H1 (cell line): Measurements from ENCODE around the gene ANGPTL4. TPM values are rescaled to one million over a fixed set of nuclear protein-coding genes. Genes with fewer than 3 reads are reported as not detected.

Source experiments
- CTCF ChIA-PET: fragments of 300-600 bp; sonication (Branson Sonifier 250); formaldehyde crosslinking; loops from one replicate; lab custom pipeline; 2021; ENCODE audit not compliant: partially characterized antibody; lab: Charles Lee
- POLR2A ChIA-PET: fragments of 300-600 bp; sonication (Branson Sonifier 250); formaldehyde crosslinking; loops from one replicate; lab custom pipeline; 2021; ENCODE audit warnings: inconsistent platforms; ENCODE audit not compliant: partially characterized antibody; lab: Charles Lee
- DNase-seq, 2 experiments: peaks; one replicate each; pipeline versions ENCODE4 v3.0.0 to v3.0.0-alpha.2; 2010 to 2022; ENCODE audit warnings: low spot score in 2 of 2, low read depth in 1 of 2, mixed read lengths in 1 of 2
- FAIRE-seq: peaks from 2 replicates; lab custom pipeline; 2011; peaks lifted over from hg19 to GRCh38; lab: Jason Lieb, UNC
- H2AFZ ChIP-seq: 2 replicates; pipeline ENCODE4 v1.8.1; 2012; ENCODE audit warnings: low read length, inconsistent platforms
- H2AK5ac ChIP-seq: 2 replicates; pipeline ENCODE4 v1.6.1; 2013; ENCODE audit warnings: low read depth, low read length
- H2BK120ac ChIP-seq: replicated peaks from 2 replicates; pipeline ENCODE3; 2013; ENCODE audit warnings: low read depth, low read length, inconsistent platforms
- H2BK12ac ChIP-seq: 2 replicates; pipeline ENCODE4 v1.6.1; 2013; ENCODE audit warnings: low read depth, low read length
- H2BK15ac ChIP-seq: 2 replicates; pipeline ENCODE4 v1.6.1; 2013; ENCODE audit warnings: low read length
- H2BK20ac ChIP-seq: 2 replicates; pipeline ENCODE4 v1.6.1; 2013; ENCODE audit warnings: low read length
- H2BK5ac ChIP-seq: 2 replicates; pipeline ENCODE4 v1.6.1; 2013; ENCODE audit warnings: low read depth, low read length
- H3K14ac ChIP-seq: 2 replicates; pipeline ENCODE4 v1.6.1; 2013; ENCODE audit warnings: inconsistent platforms; ENCODE audit not compliant: insufficient read length
- H3K18ac ChIP-seq: 2 replicates; pipeline ENCODE4 v1.6.1; 2013; ENCODE audit warnings: low read length; ENCODE audit errors: extremely low read depth
- H3K23ac ChIP-seq: 2 replicates; pipeline ENCODE4 v1.6.1; 2013; ENCODE audit warnings: inconsistent platforms; ENCODE audit not compliant: insufficient read length
- H3K23me2 ChIP-seq: 2 replicates; pipeline ENCODE4 v1.6.1; 2013; ENCODE audit warnings: low read depth, low read length
- H3K27ac ChIP-seq: 2 replicates; pipeline ENCODE4 v1.6.1; 2011; ENCODE audit warnings: low read depth, low read length, inconsistent platforms
- H3K27me3 ChIP-seq, 4 experiments: replicated peaks in 1 of 4; 1 replicate in 1 of 4; 2 replicates in 3 of 4; pipeline versions ENCODE4 v1.6.1 to v1.8.1; 2011 to 2013; ENCODE audit warnings: low read length in 3 of 4, mild to moderate bottlenecking in 3 of 4, inconsistent platforms in 2 of 4, mixed read lengths in 2 of 4, moderate library complexity in 1 of 4; ENCODE audit not compliant: control insufficient read depth in 3 of 4, insufficient read depth in 3 of 4; ENCODE audit errors: extremely low read depth in 1 of 4
- H3K36me3 ChIP-seq, 4 experiments: 2 replicates each; pipeline versions ENCODE4 v1.6.1 to v1.8.1; 2011 to 2013; ENCODE audit warnings: mild to moderate bottlenecking in 4 of 4, low read length in 3 of 4, moderate library complexity in 2 of 4, control low read depth in 1 of 4, inconsistent platforms in 1 of 4; ENCODE audit not compliant: insufficient read depth in 4 of 4, control insufficient read depth in 2 of 4
- H3K4ac ChIP-seq: replicated peaks from 2 replicates; pipeline ENCODE3; 2013; ENCODE audit warnings: low read length, low read depth, mixed read lengths, inconsistent platforms; ENCODE audit not compliant: insufficient read length
- H3K4me1 ChIP-seq, 4 experiments: replicated peaks in 1 of 4; 1 replicate in 1 of 4; 2 replicates in 3 of 4; pipeline versions ENCODE4 v1.6.1 to v1.8.1; 2011 to 2013; ENCODE audit warnings: low read length in 3 of 4, inconsistent platforms in 2 of 4, mixed read lengths in 1 of 4; ENCODE audit not compliant: insufficient read depth in 4 of 4, control insufficient read depth in 3 of 4
- H3K4me2 ChIP-seq, 2 experiments: 2 replicates each; pipeline versions ENCODE4 v1.6.1 to v1.8.1; 2011 to 2013; ENCODE audit warnings: low read depth in 2 of 2, low read length in 2 of 2, control low read depth in 1 of 2, inconsistent platforms in 1 of 2, mild to moderate bottlenecking in 1 of 2; ENCODE audit not compliant: insufficient read depth in 1 of 2
- H3K4me3 ChIP-seq, 4 experiments: fragments of 200-600, 300-600 bp in 1 of 4; sonication (generic), shearing (Covaris generic), sonication (Bioruptor Twin) in 1 of 4; 2 replicates each; pipeline versions ENCODE4 v1.5.1 to v1.8.1; 2011 to 2016; ENCODE audit warnings: low read length in 4 of 4, low read depth in 3 of 4, control low read depth in 2 of 4, inconsistent platforms in 2 of 4, mild to moderate bottlenecking in 2 of 4, mixed read lengths in 1 of 4, moderate library complexity in 1 of 4; ENCODE audit not compliant: insufficient read depth in 2 of 4; ENCODE audit errors: extremely low read depth in 1 of 4
- H3K56ac ChIP-seq: replicated peaks from 2 replicates; pipeline ENCODE3; 2013; ENCODE audit warnings: low read depth, mild to moderate bottlenecking, mixed read lengths, low read length, inconsistent platforms; ENCODE audit not compliant: insufficient read length
- H3K79me1 ChIP-seq: 2 replicates; pipeline ENCODE4 v1.6.1; 2013; ENCODE audit warnings: low read depth, low read length, control low read depth
- H3K79me2 ChIP-seq, 2 experiments: 2 replicates each; pipeline versions ENCODE4 v1.6.1 to v1.8.1; 2012 to 2013; ENCODE audit warnings: low read length in 2 of 2, mild to moderate bottlenecking in 2 of 2, inconsistent platforms in 1 of 2; ENCODE audit not compliant: insufficient read depth in 2 of 2, control insufficient read depth in 1 of 2
- H3K9ac ChIP-seq, 4 experiments: replicated peaks in 1 of 4; 1 replicate in 1 of 4; 2 replicates in 3 of 4; pipeline versions ENCODE4 v1.6.1 to v1.8.1; 2011 to 2013; ENCODE audit warnings: low read depth in 3 of 4, low read length in 3 of 4, control low read depth in 2 of 4, mild to moderate bottlenecking in 2 of 4, moderate library complexity in 2 of 4, inconsistent platforms in 1 of 4; ENCODE audit errors: extremely low read depth in 1 of 4
- H3K9me3 ChIP-seq, 2 experiments: 2 replicates each; pipeline versions ENCODE4 v1.6.1 to v1.8.1; 2012 to 2013; ENCODE audit warnings: mild to moderate bottlenecking in 2 of 2, moderate library complexity in 2 of 2, control low read depth in 1 of 2, inconsistent platforms in 1 of 2, low read depth in 1 of 2, low read length in 1 of 2, mixed read lengths in 1 of 2; ENCODE audit not compliant: insufficient read depth in 2 of 2
- H4K20me1 ChIP-seq, 2 experiments: replicated peaks in 1 of 2; 2 replicates each; pipeline versions ENCODE3 to v1.8.1; 2011 to 2013; ENCODE audit warnings: inconsistent platforms in 2 of 2, low read length in 2 of 2, mild to moderate bottlenecking in 1 of 2; ENCODE audit not compliant: insufficient read depth in 2 of 2, control insufficient read depth in 1 of 2
- H4K5ac ChIP-seq: 2 replicates; pipeline ENCODE4 v1.6.1; 2013; ENCODE audit warnings: low read length, low read depth, mixed read lengths, inconsistent platforms; ENCODE audit not compliant: insufficient read length
- H4K8ac ChIP-seq: 2 replicates; pipeline ENCODE4 v1.8.0; 2013; ENCODE audit warnings: mild to moderate bottlenecking, moderate library complexity, low read length, inconsistent platforms; ENCODE audit not compliant: insufficient read depth; ENCODE audit errors: extremely low read depth
- H4K91ac ChIP-seq: replicated peaks from 2 replicates; pipeline ENCODE3; 2013; ENCODE audit warnings: low read length, mixed read lengths, inconsistent platforms; ENCODE audit not compliant: insufficient read length
- CREB1 ChIP-seq: IDR thresholded peaks from 2 replicates; pipeline ENCODE4 v1.6.1; 2012; ENCODE audit warnings: inconsistent platforms
- NANOG ChIP-seq: IDR thresholded peaks from 2 replicates; pipeline ENCODE4 v1.6.1; 2011; ENCODE audit warnings: low read length, low read depth, mild to moderate bottlenecking, inconsistent platforms; ENCODE audit not compliant: insufficient read depth, poor library complexity, severe bottlenecking
- PHF8 ChIP-seq: fragments of 200-600 bp; sonication (generic); conservative IDR thresholded peaks from 2 replicates; pipeline ENCODE4 v1.7.1; 2012; ENCODE audit warnings: low read depth, mild to moderate bottlenecking, inconsistent platforms, low read length, moderate library complexity
- POU5F1 ChIP-seq: IDR thresholded peaks from 2 replicates; pipeline ENCODE4 v1.6.1; 2011; ENCODE audit warnings: low read depth, mild to moderate bottlenecking, low read length, moderate library complexity
- RNF2 ChIP-seq: fragments of 200-900, 300-1000 bp; sonication (generic); IDR thresholded peaks from 2 replicates; pipeline ENCODE4 v1.7.1; 2016; ENCODE audit warnings: borderline replicate concordance, low read depth, mild to moderate bottlenecking, antibody characterized with exemption, low read length; ENCODE audit not compliant: poor library complexity, severe bottlenecking; ENCODE audit errors: missing control alignments
- SP1 ChIP-seq: IDR thresholded peaks from 2 replicates; pipeline ENCODE4 v1.6.1; 2011; ENCODE audit warnings: low read depth, low read length
- SUZ12 ChIP-seq: fragments of 200-600 bp; sonication (generic); IDR thresholded peaks from 2 replicates; pipeline ENCODE4 v1.6.1; 2012; ENCODE audit warnings: mild to moderate bottlenecking, inconsistent platforms, low read length, moderate library complexity, mixed read lengths
- TCF12 ChIP-seq: IDR thresholded peaks from 2 replicates; pipeline ENCODE4 v1.6.1; 2011; ENCODE audit warnings: low read depth, mild to moderate bottlenecking, low read length
- WGBS, 2 experiments: shearing (Covaris generic) in 1 of 2; methylation state at CpG; one replicate each; pipeline versions ENCODE4 v1.1.6 to v1.1.7; 2013 to 2015; ENCODE audit warnings: low lambda C conversion rate in 2 of 2, mixed read lengths in 2 of 2, inconsistent platforms in 1 of 2, low coverage in 1 of 2, missing lambda C conversion rate in 1 of 2; ENCODE audit not compliant: insufficient replicate concordance in 2 of 2, insufficient coverage in 1 of 2, insufficient read length in 1 of 2; ENCODE audit errors: extremely low coverage in 1 of 2, missing lambda C conversion rate in 1 of 2; 5-methylcytosine and 5-hydroxymethylcytosine counted together
- polyA plus RNA-seq, 7 experiments: library from polyadenylated mRNA; depleted of rRNA in 3 of 7; stranded (reverse) in 5 of 7; unstranded in 2 of 7; fragments of >200 nt in 5 of 7; fragments of 200-250 nt in 2 of 7; gene quantifications; 1 replicate in 5 of 7; 2 replicates in 1 of 7; 4 replicates in 1 of 7; pipeline versions ENCODE4 v1.2.1 to v1.2.3, GENCODE V29; 2011 to 2013; ENCODE audit warnings: missing spikeins in 2 of 7, mixed read lengths in 2 of 7
- total RNA-seq: library from RNA; stranded (reverse); fragmentation: NEBNext Ultra II Directional; extraction: Animal tissue kit (Norgen Biotek cat#: 25700); gene quantifications from 2 replicates; pipeline ENCODE4 v1.2.1, GENCODE V29; 2021

ANGPTL4 gene
- total and polyA plus RNA-seq, 2 of the 8 experiments (the other 6 are each of a cell fraction or from before 2014, with no cell fraction given) = 2.3 to 6.5 TPM

- H2BK12ac ChIP-seq = no peak overlapping the region
- H3K79me1 ChIP-seq = peaks cover 9% of the 10 kb centered on the region
- no peak overlapping the region for H3K23ac ChIP-seq
- H2BK20ac ChIP-seq = no peak overlapping the region
- TF ChIP-seq TCF12 (no peak), NANOG (no peak), POU5F1 (no peak), CREB1 (no peak), RNF2 (no peak), PHF8 (no peak), SUZ12 (no peak), SP1 (no peak)
- TF ChIP-seq, all 59 proteins: peak for 0
- DNase-seq (no peak), FAIRE-seq (no peak)
- no peak overlapping the region for H3K4me2 ChIP-seq
- WGBS, 2 experiments = 66% methylated on average over 4 of the region's 4 CpGs; no CpG with 5 or more reads in 1 of the 2 experiments
- H3K4me1 ChIP-seq = peaks cover 0 to 10% (median 4%) of the 10 kb centered on the region in 4 experiments; a peak in 6 of 7 replicates
- H3K36me3 ChIP-seq = no peaks in the 10 kb centered on the region
- peaks cover 4 to 6% of the 10 kb centered on the region in 2 experiments for H4K20me1 ChIP-seq
- H3K14ac ChIP-seq = no peak overlapping the region
- no peak overlapping the region for H2AFZ ChIP-seq
- no peak overlapping the region for H3K9ac ChIP-seq
- no peak overlapping the region for H3K56ac ChIP-seq
- no peaks in the 10 kb centered on the region for H3K23me2 ChIP-seq
- no peak overlapping the region for H2BK15ac ChIP-seq
- H4K91ac ChIP-seq = no peak overlapping the region
- H3K4me3 ChIP-seq = no peak overlapping the region
- H3K4ac ChIP-seq = no peak overlapping the region
- no peak overlapping the region for H2BK120ac ChIP-seq
- no peak overlapping the region for H2BK5ac ChIP-seq
- peaks cover 0 to 5% of the 10 kb centered on the region in 2 experiments; a peak in 1 of 4 replicates for H3K9me3 ChIP-seq
- H4K5ac ChIP-seq = no peak overlapping the region
- no peak overlapping the region for H3K27ac ChIP-seq
- no peak overlapping the region for H3K18ac ChIP-seq
- no peak overlapping the region for H4K8ac ChIP-seq
- CTCF ChIA-PET = interaction anchor here (0.8 to 1.5 kb wide), 8 partner anchors 19 to 209 kb away, joined by 3 to 7 read pairs (median 5); partner anchors contain the start of gene MARCHF2
- H2AK5ac ChIP-seq = no peak overlapping the region
- POLR2A ChIA-PET = interaction anchor here (0.6 to 1.8 kb wide), 3 partner anchors 12 to 34 kb away, joined by 3 to 4 read pairs (median 3); no protein-coding TSS in a partner anchor
- no peaks in the 10 kb centered on the region for H3K27me3 ChIP-seq
- peaks cover 7 to 12% of the 10 kb centered on the region in 2 experiments for H3K79me2 ChIP-seq
Observed at GRCh38 chr19:8386990-8387389, 23.0 kb downstream of the ANGPTL4 start.
